Measurements from ENCODE around the gene KIF2C. TPM values are rescaled to one million over a fixed set of nuclear protein-coding genes. Genes with fewer than 3 reads are reported as not detected.
"Not testable (repeated sequence)": the region's sequence is repeated elsewhere in the genome, so short reads cannot be mapped to it uniquely, and the experiment has no call there.

KIF2C gene
- polyA plus RNA-seq, 1 of the 3 experiments (the other 2 are of a cell fraction), result 20.7 TPM

GRCh38 chr1:44733784-44734183 is 5.9 kb upstream of the KIF2C start:
- WGBS (ENCODE audit: low lambda C conversion rate), result 100% methylated on average over 1 of the region's 1 CpG
- Histone ChIP-seq H3K9ac (no peak overlapping the region), H3K36me3 (replicated peaks in 1 of 2; ENCODE audit: control insufficient read depth in 1 of 2, insufficient read depth in 2 of 2, low read length in 1 of 2) (no peaks in the 10 kb centered on the region), H3F3A (replicated peaks; ENCODE audit: insufficient read depth) (peaks cover 34% of the 10 kb centered on the region), H4K20me1 (ENCODE audit: insufficient read depth) (no peaks in the 10 kb centered on the region), H3K4me3 (ENCODE audit: low read depth in 2 of 2, low read length in 1 of 2) (no peak overlapping the region), H3K9me3 (no peaks in the 10 kb centered on the region), H3K9me2 (no peaks in the 10 kb centered on the region), H3K27ac (ENCODE audit: low read depth in 2 of 2, low read length in 1 of 2) (no peak overlapping the region), H3K79me2 (ENCODE audit: insufficient read depth) (no peaks in the 10 kb centered on the region), H2AFZ (ENCODE audit: low read depth) (no peak overlapping the region; the same call in 1 of the 2 replicates), H3K4me2 (no peak overlapping the region), H3K27me3 (ENCODE audit: insufficient read depth) (no peaks in the 10 kb centered on the region), H3K4me1 (ENCODE audit: control insufficient read depth in 1 of 2, insufficient read depth in 2 of 2, low read depth in 1 of 2, low read length in 1 of 2) (no peaks in the 10 kb centered on the region)
- no peak for DNase-seq
- ChIA-PET CTCF (no interaction called here), POLR2A (no interaction called here)
- TF ChIP-seq YY1 (IDR thresholded peaks at IDR 0.05; ENCODE audit: low read depth) (no peak), ELF1 (IDR thresholded peaks at IDR 0.05) (no peak), FOXJ3 (CRISPR knock-in tag; IDR thresholded peaks at IDR 0.05) (no peak), CHD2 (IDR thresholded peaks at IDR 0.05; ENCODE audit: low read length, partially characterized antibody) (no peak), IRF3 (IDR thresholded peaks at IDR 0.05; ENCODE audit: low read depth, low read length) (no peak), GABPA (IDR thresholded peaks at IDR 0.05; ENCODE audit: low read depth) (no peak), FOXM1 (IDR thresholded peaks at IDR 0.05; ENCODE audit: low read depth) (no peak), JUND (IDR thresholded peaks at IDR 0.05) (no peak), EP300 (IDR thresholded peaks at IDR 0.05; ENCODE audit: borderline replicate concordance in 1 of 2, low read depth in 1 of 2, low read length in 1 of 2) (no peak), MEF2A (IDR thresholded peaks at IDR 0.05; ENCODE audit: borderline replicate concordance, low read depth) (no peak), MXI1 (IDR thresholded peaks at IDR 0.05; ENCODE audit: low read depth, low read length) (no peak), RCOR1 (IDR thresholded peaks at IDR 0.05; ENCODE audit: low read length) (no peak), TAF1 (IDR thresholded peaks at IDR 0.05; ENCODE audit: borderline replicate concordance, low read depth, low read length) (no peak), NFIC (IDR thresholded peaks at IDR 0.05; ENCODE audit: borderline replicate concordance) (no peak)
- TF ChIP-seq, protein P1, sequence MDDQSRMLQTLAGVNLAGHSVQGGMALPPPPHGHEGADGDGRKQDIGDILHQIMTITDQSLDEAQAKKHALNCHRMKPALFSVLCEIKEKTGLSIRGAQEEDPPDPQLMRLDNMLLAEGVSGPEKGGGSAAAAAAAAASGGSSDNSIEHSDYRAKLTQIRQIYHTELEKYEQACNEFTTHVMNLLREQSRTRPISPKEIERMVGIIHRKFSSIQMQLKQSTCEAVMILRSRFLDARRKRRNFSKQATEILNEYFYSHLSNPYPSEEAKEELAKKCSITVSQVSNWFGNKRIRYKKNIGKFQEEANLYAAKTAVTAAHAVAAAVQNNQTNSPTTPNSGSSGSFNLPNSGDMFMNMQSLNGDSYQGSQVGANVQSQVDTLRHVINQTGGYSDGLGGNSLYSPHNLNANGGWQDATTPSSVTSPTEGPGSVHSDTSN (IDR thresholded peaks at IDR 0.05), result no peak

- Histone ChIP-seq H3K9me3 (no peaks in the 10 kb centered on the region), H3K27ac (ENCODE audit: low read depth in 2 of 2, low read length in 1 of 2) (no peak overlapping the region), H3K4me2 (no peak overlapping the region), H3K4me3 (ENCODE audit: low read depth in 2 of 2, low read length in 1 of 2) (no peak overlapping the region), H3K9ac (no peak overlapping the region), H4K20me1 (ENCODE audit: insufficient read depth) (no peaks in the 10 kb centered on the region), H3K36me3 (replicated peaks in 1 of 2; ENCODE audit: control insufficient read depth in 1 of 2, insufficient read depth in 2 of 2, low read length in 1 of 2) (no peaks in the 10 kb centered on the region), H3F3A (replicated peaks; ENCODE audit: insufficient read depth) (peaks cover 20% of the 10 kb centered on the region), H2AFZ (ENCODE audit: low read depth) (no peak overlapping the region), H3K4me1 (ENCODE audit: control insufficient read depth in 1 of 2, insufficient read depth in 2 of 2, low read depth in 1 of 2, low read length in 1 of 2) (peaks cover 0 to 5% of the 10 kb centered on the region in 2 experiments; a peak in 1 of 4 replicates), H3K79me2 (ENCODE audit: insufficient read depth) (peaks cover 13% of the 10 kb centered on the region), H3K27me3 (ENCODE audit: insufficient read depth) (no peaks in the 10 kb centered on the region), H3K9me2 (no peaks in the 10 kb centered on the region)
- ChIA-PET POLR2A (no interaction called here), CTCF (interaction anchor here (1.2 kb wide), 1 partner anchor 8 kb away, joined by 4 read pairs; no protein-coding TSS in a partner anchor)
- 92% methylated on average over 1 of the region's 1 CpG for WGBS (ENCODE audit: low lambda C conversion rate)
- TF ChIP-seq, protein P1 (IDR thresholded peaks at IDR 0.05), result no peak
- TF ChIP-seq RXRA (IDR thresholded peaks at IDR 0.05; ENCODE audit: borderline replicate concordance, low read depth) (no peak), FOXJ3 (CRISPR knock-in tag; IDR thresholded peaks at IDR 0.05) (no peak), GABPA (IDR thresholded peaks at IDR 0.05; ENCODE audit: low read depth) (no peak), FOXM1 (IDR thresholded peaks at IDR 0.05; ENCODE audit: low read depth) (no peak), SMC3 (IDR thresholded peaks at IDR 0.05; ENCODE audit: low read depth, low read length) (no peak)
- no peak for DNase-seq
These were observed 3.6 kb upstream of the KIF2C start for GRCh38 chr1:44735992-44736391.

DNA sequence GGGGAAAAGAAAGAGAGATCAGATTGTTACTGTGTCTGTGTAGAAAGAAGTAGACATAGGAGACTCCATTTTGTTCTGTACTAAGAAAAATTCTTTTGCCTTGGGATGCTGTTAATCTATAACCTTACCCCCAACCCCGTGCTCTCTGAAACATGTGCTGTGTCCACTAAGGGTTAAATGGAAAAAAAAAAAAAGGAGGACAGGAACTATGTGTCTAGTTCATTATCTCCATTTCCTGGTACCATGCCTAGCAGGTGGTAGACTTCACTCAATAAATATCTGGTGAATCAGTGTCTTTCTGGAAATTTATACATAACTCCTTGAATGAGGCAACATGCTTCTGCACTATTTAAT is 707 bp upstream of the KIF2C start:
- H3K9me2 ChIP-seq; H3K27me3 ChIP-seq (ENCODE audit: insufficient read depth); DNase-seq; H4K20me1 ChIP-seq (ENCODE audit: insufficient read depth); H3F3A ChIP-seq (replicated peaks; ENCODE audit: insufficient read depth); H3K36me3 ChIP-seq (replicated peaks in 1 of 2; ENCODE audit: control insufficient read depth in 1 of 2, insufficient read depth in 2 of 2, low read length in 1 of 2); POLR2A ChIA-PET; H3K9me3 ChIP-seq; H3K4me1 ChIP-seq (ENCODE audit: control insufficient read depth in 1 of 2, insufficient read depth in 2 of 2, low read depth in 1 of 2, low read length in 1 of 2): not testable (repeated sequence)
- Histone ChIP-seq H3K4me3 (ENCODE audit: low read depth in 2 of 2, low read length in 1 of 2) (peak overlapping the region; percentile 58 to 85), H3K79me2 (ENCODE audit: insufficient read depth) (peaks cover 42% of the 10 kb centered on the region), H3K4me2 (peak overlapping the region; percentile 93), H3K9ac (peak overlapping the region; percentile 76), H2AFZ (ENCODE audit: low read depth) (peak overlapping the region; percentile 95), H3K27ac (ENCODE audit: low read depth in 2 of 2, low read length in 1 of 2) (peak overlapping the region; percentile 89)
- 100% methylated on average over 1 of the region's 1 CpG for WGBS (ENCODE audit: low lambda C conversion rate)
- CTCF ChIA-PET, result interaction anchor here (0.7 to 1.0 kb wide), 2 partner anchors 52 to 64 kb away, joined by 3 read pairs; no protein-coding TSS in a partner anchor
